Esophagus muscularis mucosa (tissue), 4 donors: ENCODE measurements around the gene RTN4IP1. TPM values are rescaled to one million over a fixed set of nuclear protein-coding genes. Genes with fewer than 3 reads are reported as not detected.

Source experiments
- DNase-seq: peaks from one replicate; pipeline ENCODE4 v3.0.0-alpha.2; 2017; ENCODE audit errors: extremely low spot score
- H3K27ac ChIP-seq, 4 donors: fragments of 200-600 bp; sonication (generic); replicated peaks in 1 of 4; 1 replicate in 3 of 4; 2 replicates in 1 of 4; pipeline ENCODE4 v1.5.1; 2016 to 2019; ENCODE audit warnings: mild to moderate bottlenecking in 1 of 4
- H3K27me3 ChIP-seq, 4 donors: fragments of 200-600 bp; sonication (generic); one replicate each; pipeline versions ENCODE4 v1.5.1 to v1.6.0; 2016 to 2019
- H3K36me3 ChIP-seq, 4 donors: fragments of 200-600 bp; sonication (generic); one replicate each; pipeline ENCODE4 v1.5.1; 2016 to 2019
- H3K4me1 ChIP-seq, 4 donors: fragments of 200-600 bp; sonication (generic); one replicate each; pipeline ENCODE4 v1.5.1; 2016 to 2019
- H3K4me3 ChIP-seq, 4 donors: fragments of 200-600 bp; sonication (generic); 1 replicate in 2 of 4; 2 replicates in 2 of 4; pipeline ENCODE4 v1.5.1; 2016 to 2019; ENCODE audit warnings: mild to moderate bottlenecking in 4 of 4, moderate library complexity in 1 of 4
- H3K9me3 ChIP-seq, 4 donors: fragments of 200-600 bp; sonication (generic); 1 replicate in 3 of 4; 2 replicates in 1 of 4; pipeline ENCODE4 v1.5.1; 2016 to 2019
- CTCF ChIP-seq, 3 experiments: fragments of 200-600 bp in 2 of 3; fragments of 450-650 bp in 1 of 3; sonication (generic) in 2 of 3; IDR thresholded peaks; one replicate each; pipeline ENCODE4 v1.5.1; 2017 to 2019; ENCODE audit warnings: antibody characterized with exemption in 3 of 3, mild to moderate bottlenecking in 2 of 3, moderate library complexity in 1 of 3
- EP300 ChIP-seq: sonication (generic); formaldehyde crosslinking; IDR thresholded peaks from one replicate; pipeline ENCODE4 v1.6.1; 2017; ENCODE audit warnings: antibody characterized with exemption
- POLR2A ChIP-seq: fragments of 450-650 bp; IDR thresholded peaks from one replicate; pipeline ENCODE4 v1.6.1; 2017; ENCODE audit warnings: antibody characterized with exemption, moderate library complexity, mild to moderate bottlenecking, low read depth
- POLR2AphosphoS5 ChIP-seq, 2 donors: sonication (generic); formaldehyde crosslinking; IDR thresholded peaks; one replicate each; pipeline ENCODE4 v1.6.1; 2017; ENCODE audit warnings: antibody characterized with exemption in 2 of 2
- WGBS: methylation state at CpG from one replicate; pipeline ENCODE4 v1.1.5; 2018; 5-methylcytosine and 5-hydroxymethylcytosine counted together
- intact Hi-C: fragments of 100-400 bp; cut with DNase I; formaldehyde crosslinking; loops from one replicate; pipeline ENCODE4 v1.15.1; 2023
- total RNA-seq, 4 donors: library from RNA; depleted of rRNA; stranded (reverse); fragments of >200 nt; gene quantifications; one replicate each; pipeline versions ENCODE4 v1.1.0 to v1.2.1, GENCODE V29; 2016

Gene RTN4IP1
- total RNA-seq, 4 donors from 2014 or later = 2.3 to 6.2 (median 4.9) TPM

DNA sequence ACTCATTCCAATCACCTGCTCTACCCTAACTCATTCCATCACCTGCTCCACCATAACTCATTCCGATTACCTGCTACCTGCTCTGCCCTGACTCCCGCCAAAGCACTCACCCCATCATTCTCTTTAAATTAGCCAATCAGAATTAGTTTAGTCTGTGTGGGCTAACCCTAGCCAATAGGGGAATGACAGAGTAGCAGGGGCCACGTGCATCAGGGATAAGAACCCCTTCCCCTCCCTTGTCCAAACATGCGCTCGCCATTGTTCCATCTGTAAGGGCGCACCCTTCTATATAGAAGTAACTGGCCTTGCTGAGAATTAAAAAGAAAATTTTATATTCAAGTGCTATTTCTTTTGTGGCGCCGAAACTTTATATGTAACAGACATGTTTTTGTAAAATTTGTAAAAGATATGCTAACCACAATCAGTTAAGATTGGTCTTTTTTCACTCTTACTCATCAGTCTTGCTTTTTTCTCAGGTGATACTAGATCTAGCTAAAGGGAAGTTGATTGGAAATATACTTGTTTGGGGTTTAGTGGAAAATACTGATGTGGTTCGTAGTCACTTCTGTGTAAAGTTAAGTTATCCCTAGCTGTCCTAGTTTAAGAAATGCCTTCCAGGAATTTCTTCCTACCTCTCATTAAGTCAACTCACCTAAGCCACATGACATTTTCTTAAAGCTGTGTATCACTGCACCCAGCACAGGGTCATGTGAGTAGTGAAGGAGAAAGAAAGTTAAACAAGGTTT is 16.5 kb downstream of the RTN4IP1 start:
- Histone ChIP-seq H3K36me3 (peaks cover 0 to 27% (median 10%) of the 10 kb centered on the region in 4 donors), H3K27me3 (no peaks in the 10 kb centered on the region), H3K27ac (no peak overlapping the region), H3K9me3 (no peaks in the 10 kb centered on the region), H3K4me1 (no peaks in the 10 kb centered on the region), H3K4me3 (no peak overlapping the region)
- TF ChIP-seq POLR2AphosphoS5 (IDR thresholded peaks at IDR 0.05) (no peak), CTCF (IDR thresholded peaks at IDR 0.05) (no peak), EP300 (no peak), POLR2A (no peak)
- WGBS = 92% methylated on average over 9 of the region's 9 CpGs
- DNase-seq = no peak
- intact Hi-C loops = no loop called here

GRCh38 chr6:106611030-106611429 is 18.3 kb downstream of the RTN4IP1 start:
- WGBS = 95% methylated on average over 2 of the region's 2 CpGs
- H3K36me3 ChIP-seq = peaks cover 0 to 19% (median 10%) of the 10 kb centered on the region in 4 donors
- no peak overlapping the region for H3K4me3 ChIP-seq
- H3K4me1 ChIP-seq = no peaks in the 10 kb centered on the region
- no peak overlapping the region for H3K27ac ChIP-seq
- H3K9me3 ChIP-seq = no peaks in the 10 kb centered on the region
- H3K27me3 ChIP-seq = no peaks in the 10 kb centered on the region
- no peak for DNase-seq
- intact Hi-C loops = no loop called here
- TF ChIP-seq POLR2AphosphoS5 (IDR thresholded peaks at IDR 0.05) (no peak), EP300 (no peak), CTCF (IDR thresholded peaks at IDR 0.05) (no peak), POLR2A (no peak)

- DNase-seq = no peak
- intact Hi-C loops = no loop called here
- peaks cover 0 to 12% (median 10%) of the 10 kb centered on the region in 4 donors for H3K36me3 ChIP-seq
- no peak overlapping the region for H3K27ac ChIP-seq
- no peaks in the 10 kb centered on the region for H3K27me3 ChIP-seq
- H3K4me1 ChIP-seq = no peaks in the 10 kb centered on the region
- WGBS = 85% methylated on average over 6 of the region's 6 CpGs
- no peak overlapping the region for H3K4me3 ChIP-seq
- no peak for TF ChIP-seq EP300
- no peak for TF ChIP-seq POLR2A
- no peak for TF ChIP-seq POLR2AphosphoS5 (IDR thresholded peaks at IDR 0.05)
- no peak for TF ChIP-seq CTCF (IDR thresholded peaks at IDR 0.05)
- H3K9me3 ChIP-seq = no peaks in the 10 kb centered on the region
Observed at GRCh38 chr6:106609699-106610098, 19.6 kb downstream of the RTN4IP1 start.

DNA sequence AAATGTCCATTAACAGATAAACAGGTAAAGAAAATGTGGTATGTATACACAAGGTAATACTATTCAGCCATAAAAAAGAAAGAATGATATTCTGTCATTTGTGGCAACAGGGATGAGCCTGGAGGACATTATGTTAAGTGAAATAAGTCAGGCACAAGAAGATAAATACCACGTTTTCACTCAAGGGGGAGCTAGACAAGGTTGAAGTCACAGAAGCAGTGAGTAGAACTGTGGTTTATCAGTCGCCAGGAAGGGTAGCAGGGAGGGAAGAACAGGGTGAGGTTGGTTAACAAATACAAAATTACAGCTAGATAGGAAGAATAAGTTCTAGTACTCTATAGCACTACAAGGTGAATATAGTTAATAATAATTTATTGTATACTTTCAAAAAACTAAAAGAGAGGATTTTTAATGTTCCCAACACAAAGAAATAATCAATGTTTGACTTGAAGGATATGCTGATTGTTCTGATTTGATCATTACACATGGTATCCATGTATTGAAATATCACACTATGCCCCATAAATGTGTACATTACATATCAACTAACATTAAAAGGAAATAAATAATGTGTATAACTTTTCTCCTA is 21.1 kb downstream of the RTN4IP1 start:
- TF ChIP-seq EP300 = no peak
- no peak for TF ChIP-seq POLR2AphosphoS5 (IDR thresholded peaks at IDR 0.05)
- TF ChIP-seq POLR2A = no peak
- TF ChIP-seq CTCF (IDR thresholded peaks at IDR 0.05) = peak; percentile 33 to 54 (median 34)
- H3K4me3 ChIP-seq = no peak overlapping the region
- intact Hi-C loops = no loop called here
- DNase-seq = no peak
- 22% methylated on average over 2 of the region's 2 CpGs for WGBS
- no peak overlapping the region for H3K27ac ChIP-seq
- peaks cover 0 to 10% (median 7%) of the 10 kb centered on the region in 4 donors for H3K36me3 ChIP-seq
- H3K9me3 ChIP-seq = no peaks in the 10 kb centered on the region
- no peaks in the 10 kb centered on the region for H3K4me1 ChIP-seq
- no peaks in the 10 kb centered on the region for H3K27me3 ChIP-seq
